B cell (primary cell): ENCODE data around the gene ATPAF2.

Experiments used
- EZH2 ChIP-seq: IDR thresholded peaks from 2 replicates; pipeline ENCODE4 v1.6.1; 2012; ENCODE audit warnings: borderline replicate concordance, low read depth, mild to moderate bottlenecking, moderate library complexity, low read length; ENCODE audit not compliant: insufficient read depth, poor library complexity, severe bottlenecking
- TF ChIP-seq, protein P1 (sequence below): fragments of 200-600 bp; IDR thresholded peaks from one replicate; pipeline ENCODE4 v1.8.0; 2022; ENCODE audit warnings: antibody characterized with exemption, mild to moderate bottlenecking

GRCh38 chr17:18076936-18077335, 38.0 kb upstream of the ATPAF2 start:
- TF ChIP-seq, protein P1, sequence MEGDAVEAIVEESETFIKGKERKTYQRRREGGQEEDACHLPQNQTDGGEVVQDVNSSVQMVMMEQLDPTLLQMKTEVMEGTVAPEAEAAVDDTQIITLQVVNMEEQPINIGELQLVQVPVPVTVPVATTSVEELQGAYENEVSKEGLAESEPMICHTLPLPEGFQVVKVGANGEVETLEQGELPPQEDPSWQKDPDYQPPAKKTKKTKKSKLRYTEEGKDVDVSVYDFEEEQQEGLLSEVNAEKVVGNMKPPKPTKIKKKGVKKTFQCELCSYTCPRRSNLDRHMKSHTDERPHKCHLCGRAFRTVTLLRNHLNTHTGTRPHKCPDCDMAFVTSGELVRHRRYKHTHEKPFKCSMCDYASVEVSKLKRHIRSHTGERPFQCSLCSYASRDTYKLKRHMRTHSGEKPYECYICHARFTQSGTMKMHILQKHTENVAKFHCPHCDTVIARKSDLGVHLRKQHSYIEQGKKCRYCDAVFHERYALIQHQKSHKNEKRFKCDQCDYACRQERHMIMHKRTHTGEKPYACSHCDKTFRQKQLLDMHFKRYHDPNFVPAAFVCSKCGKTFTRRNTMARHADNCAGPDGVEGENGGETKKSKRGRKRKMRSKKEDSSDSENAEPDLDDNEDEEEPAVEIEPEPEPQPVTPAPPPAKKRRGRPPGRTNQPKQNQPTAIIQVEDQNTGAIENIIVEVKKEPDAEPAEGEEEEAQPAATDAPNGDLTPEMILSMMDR, result no peak
- TF ChIP-seq EZH2, result no peak
